ENCODE results near the gene MYMX.

MYMX gene

GRCh38 chr6:44258921-44259320 is 42.2 kb downstream of the MYMX start:
- no peak for TF ChIP-seq CTCF (IDR thresholded peaks at IDR 0.05; ENCODE audit: insufficient read depth, missing control alignments)
- no peak for DNase-seq (ENCODE audit: insufficient read length, low spot score)
- no peak for FAIRE-seq

- no peak for FAIRE-seq
- no peak for TF ChIP-seq CTCF (IDR thresholded peaks at IDR 0.05; ENCODE audit: insufficient read depth, missing control alignments)
These were observed 43.3 kb downstream of the MYMX start for GRCh38 chr6:44260011-44260410.

GRCh38 chr6:44260451-44261297 is 43.9 kb downstream of the MYMX start:
- no peak for FAIRE-seq
- DNase-seq (ENCODE audit: insufficient read length, low spot score), result no peak
- no peak for TF ChIP-seq CTCF (IDR thresholded peaks at IDR 0.05; ENCODE audit: insufficient read depth, missing control alignments)

More at GRCh38 chr6:44260011-44260410, 43.3 kb downstream of the MYMX start:
- DNase-seq (ENCODE audit: insufficient read length, low spot score), result no peak

GRCh38 chr6:44261581-44261980 is 44.9 kb downstream of the MYMX start:
- no peak for TF ChIP-seq CTCF (IDR thresholded peaks at IDR 0.05; ENCODE audit: insufficient read depth, missing control alignments)
- FAIRE-seq (no peak), DNase-seq (ENCODE audit: insufficient read length, low spot score) (no peak)

- DNase-seq (ENCODE audit: insufficient read length, low spot score), result no peak
- TF ChIP-seq CTCF (IDR thresholded peaks at IDR 0.05; ENCODE audit: insufficient read depth, missing control alignments), result no peak
- FAIRE-seq, result no peak
These were observed 46.0 kb downstream of the MYMX start for GRCh38 chr6:44262467-44263353.

GRCh38 chr6:44263354-44264100 is 46.8 kb downstream of the MYMX start:
- TF ChIP-seq CTCF (IDR thresholded peaks at IDR 0.05; ENCODE audit: insufficient read depth, missing control alignments), result no peak
- DNase-seq (ENCODE audit: insufficient read length, low spot score) (no peak), FAIRE-seq (no peak)

Measured in D721Med (cell line).